GM12878 (cell line): Measurements from ENCODE around the gene PDE8B. TPM values are rescaled to one million over a fixed set of nuclear protein-coding genes. Genes with fewer than 3 reads are reported as not detected.

ENCODE experiments used
- ATAC-seq: fragments of 200-7000 bp; cut with Tn5 transposase; 3 replicates; pipeline ENCODE4 v1.9.1; 2020; ENCODE audit warnings: mild to moderate bottlenecking, moderate library complexity
- BruUV-seq: library from RNA; stranded (reverse); fragments of 400-500 nt; replicated peaks from 2 replicates; lab custom pipeline; 2021; lab: Mats Ljungman, UMichigan
- CTCF ChIA-PET: fragments of 300-600 bp; sonication (Branson Sonifier 250); formaldehyde crosslinking; extraction: SDS; loops from one replicate; lab custom pipeline; 2021; ENCODE audit warnings: inconsistent platforms; lab: Yijun Ruan, JAX
- POLR2A ChIA-PET: fragments of 350-600 bp; formaldehyde crosslinking; extraction: SDS; loops from one replicate; lab custom pipeline; 2021; ENCODE audit warnings: inconsistent platforms; lab: Charles Lee
- RAD21 ChIA-PET: fragments of 300-600 bp; sonication (Branson Sonifier 250); formaldehyde crosslinking; loops from one replicate; lab custom pipeline; 2023; ENCODE audit warnings: antibody characterized with exemption; ENCODE audit not compliant: unreplicated experiment; lab: Charles Lee
- SMC1A ChIA-PET: fragments of 300-600 bp; sonication (Branson Sonifier 250); formaldehyde crosslinking; loops from one replicate; lab custom pipeline; 2023; ENCODE audit not compliant: unreplicated experiment, uncharacterized antibody; lab: Charles Lee
- DNase-seq: peaks from one replicate; pipeline ENCODE4 v3.0.0-alpha.2; 2011; ENCODE audit warnings: low read depth, low spot score
- FAIRE-seq: peaks from 3 replicates; lab custom pipeline; 2011; peaks lifted over from hg19 to GRCh38; lab: Jason Lieb, UNC
- H2AFZ ChIP-seq: 2 replicates; pipeline ENCODE4 v1.6.0; 2011; ENCODE audit warnings: low read depth, low read length, control low read depth; ENCODE audit not compliant: control insufficient read depth
- H3K27ac ChIP-seq: 2 replicates; pipeline ENCODE4 v1.5.1; 2011; ENCODE audit warnings: control low read depth; ENCODE audit not compliant: control insufficient read depth, insufficient read depth
- H3K27me3 ChIP-seq, 2 experiments: replicated peaks in 1 of 2; 2 replicates each; pipeline versions ENCODE4 v1.6.0 to v1.6.1; 2011; ENCODE audit warnings: low read length in 1 of 2; ENCODE audit not compliant: control insufficient read depth in 2 of 2, insufficient read depth in 2 of 2
- H3K36me3 ChIP-seq, 2 experiments: 2 replicates each; pipeline ENCODE4 v1.5.1; 2011; ENCODE audit warnings: low read length in 1 of 2; ENCODE audit not compliant: control insufficient read depth in 2 of 2, insufficient read depth in 2 of 2
- H3K4me1 ChIP-seq: 2 replicates; pipeline ENCODE4 v1.6.1; 2011; ENCODE audit warnings: mild to moderate bottlenecking, low read length, moderate library complexity, mixed read lengths; ENCODE audit not compliant: control insufficient read depth, insufficient read depth
- H3K4me2 ChIP-seq: 2 replicates; pipeline ENCODE4 v1.6.0; 2011; ENCODE audit warnings: control low read depth; ENCODE audit not compliant: control insufficient read depth, insufficient read depth
- H3K4me3 ChIP-seq: fragments of 200-600 bp; sonication (generic); 2 replicates; pipeline ENCODE4 v1.5.1; 2016
- H3K79me2 ChIP-seq: 2 replicates; pipeline ENCODE4 v1.6.0; 2011; ENCODE audit warnings: low read length; ENCODE audit not compliant: control insufficient read depth, insufficient read depth
- H3K9ac ChIP-seq: 2 replicates; pipeline ENCODE4 v1.8.0; 2011; ENCODE audit warnings: low read length, control low read depth, mixed read lengths; ENCODE audit not compliant: control insufficient read depth, insufficient read depth
- H3K9me3 ChIP-seq: replicated peaks from 3 replicates; pipeline ENCODE4 v1.5.1; 2011; ENCODE audit warnings: mild to moderate bottlenecking, low read length; ENCODE audit not compliant: control insufficient read depth, insufficient read depth
- H4K20me1 ChIP-seq: 2 replicates; pipeline ENCODE4 v1.6.0; 2011; ENCODE audit not compliant: control insufficient read depth, insufficient read depth
- ASH2L ChIP-seq: fragments of 300-600, 200-600 bp; sonication (generic); IDR thresholded peaks from 2 replicates; pipeline ENCODE4 v1.6.1; 2017; ENCODE audit warnings: low read depth, mild to moderate bottlenecking, borderline replicate concordance
- IRF4 ChIP-seq: IDR thresholded peaks from 2 replicates; pipeline ENCODE4 v1.6.1; 2011; ENCODE audit warnings: low read depth, low read length
- JUND ChIP-seq: IDR thresholded peaks from 2 replicates; pipeline ENCODE4 v1.6.1; 2012; ENCODE audit warnings: low read depth, mild to moderate bottlenecking, low read length, improper control_type of control experiment, moderate library complexity
- KDM1A ChIP-seq: fragments of 200-600 bp; sonication (generic); IDR thresholded peaks from 2 replicates; pipeline ENCODE4 v1.6.1; 2016; ENCODE audit warnings: borderline replicate concordance
- MEF2A ChIP-seq: IDR thresholded peaks from 2 replicates; pipeline ENCODE4 v1.6.1; 2011; ENCODE audit warnings: low read depth, mild to moderate bottlenecking, low read length, moderate library complexity; ENCODE audit not compliant: insufficient read depth
- MTA3 ChIP-seq: IDR thresholded peaks from 2 replicates; pipeline ENCODE4 v1.6.1; 2012; ENCODE audit warnings: low read length, inconsistent platforms, borderline replicate concordance
- RB1 ChIP-seq: fragments of 450-650 bp; formaldehyde crosslinking; IDR thresholded peaks from 2 replicates; pipeline ENCODE4 v1.6.1; 2017; ENCODE audit warnings: mild to moderate bottlenecking, borderline replicate concordance
- RCOR1 ChIP-seq: conservative IDR thresholded peaks from 2 replicates; pipeline ENCODE4 v1.6.1; 2012; ENCODE audit warnings: low read depth, low read length, improper control_type of control experiment
- RFX5 ChIP-seq: IDR thresholded peaks from 2 replicates; pipeline ENCODE4 v1.6.1; 2011; ENCODE audit warnings: low read depth, low read length, improper control_type of control experiment
- SIX5 ChIP-seq: IDR thresholded peaks from 2 replicates; pipeline ENCODE4 v1.6.1; 2011; ENCODE audit warnings: mild to moderate bottlenecking, low read depth, low read length, moderate library complexity; ENCODE audit not compliant: severe bottlenecking
- SMARCA5 ChIP-seq: fragments of 450-650 bp; IDR thresholded peaks from 2 replicates; pipeline ENCODE4 v1.6.1; 2017; ENCODE audit warnings: mild to moderate bottlenecking
- YY1 ChIP-seq: IDR thresholded peaks from 2 replicates; pipeline ENCODE4 v1.6.1; 2011; ENCODE audit warnings: low read depth, mild to moderate bottlenecking, low read length
- WGBS: methylation state at CpG from one replicate; pipeline ENCODE4 v1.1.6; 2016; ENCODE audit warnings: low lambda C conversion rate; ENCODE audit not compliant: insufficient replicate concordance, insufficient coverage; ENCODE audit errors: missing lambda C conversion rate; 5-methylcytosine and 5-hydroxymethylcytosine counted together
- in situ Hi-C: fragments of 300-500 bp; cut with MboI; formaldehyde crosslinking; loops from 9 replicates; pipeline ENCODE4 v1.14.3; 2018; ENCODE audit warnings: mixed read lengths
- intact Hi-C: fragments of 100-400 bp; cut with micrococcal nuclease; formaldehyde crosslinking; loops from one replicate; pipeline ENCODE4 v1.14.2; 2022; ENCODE audit not compliant: unreplicated experiment
- polyA plus RNA-seq, 11 experiments: library from polyadenylated mRNA; depleted of rRNA in 4 of 11; unstranded in 6 of 11; stranded (reverse) in 5 of 11; fragments of >200 nt; fragmentation: Nextera tagmentation in 4 of 11; fragmentation: Illumina TruSeq in 1 of 11; extraction: Ambion mirVana in 4 of 11; extraction: Trizol in 1 of 11; gene quantifications; 1 replicate in 1 of 11; 2 replicates in 10 of 11; pipeline versions ENCODE4 v1.2.1 to v1.2.3, GENCODE V29; 2011 to 2016; ENCODE audit warnings: inconsistent platforms in 2 of 11, missing spikeins in 2 of 11, low read depth in 1 of 11
- total RNA-seq, 4 experiments: library from RNA; depleted of rRNA in 3 of 4; stranded (reverse); fragments of >200 nt in 3 of 4; fragmentation: Illumina TruSeq in 1 of 4; extraction: Trizol in 1 of 4; gene quantifications; 2 replicates each; pipeline versions ENCODE4 v1.2.1 to v1.2.3, GENCODE V29; 2013 to 2021
- TF ChIP-seq, protein P1 (sequence below): fragments of 450-650 bp; IDR thresholded peaks from 2 replicates; pipeline ENCODE4 v1.6.1; 2017; ENCODE audit warnings: low read depth, mild to moderate bottlenecking, moderate library complexity
- TF ChIP-seq, protein P2 (sequence below): fragments of 450-650 bp; IDR thresholded peaks from 2 replicates; pipeline ENCODE4 v1.6.1; 2017; ENCODE audit warnings: mild to moderate bottlenecking
- TF ChIP-seq, protein P3 (sequence below): fragments of 450-650 bp; IDR thresholded peaks from 2 replicates; pipeline ENCODE4 v1.6.1; 2018; ENCODE audit warnings: borderline replicate concordance, mild to moderate bottlenecking; ENCODE audit not compliant: partially characterized antibody
- TF ChIP-seq, protein P4 (sequence below): fragments of 150-350 bp; IDR thresholded peaks from 2 replicates; pipeline ENCODE4 v1.6.1; 2014; ENCODE audit warnings: mild to moderate bottlenecking, low read depth, low read length

Gene PDE8B
- total and polyA plus RNA-seq, 10 of the 15 experiments (the other 5 are each of a cell fraction or from before 2014, with no cell fraction given), result 0.03 to 0.44 (median 0.20) TPM; not detected in 3

DNA sequence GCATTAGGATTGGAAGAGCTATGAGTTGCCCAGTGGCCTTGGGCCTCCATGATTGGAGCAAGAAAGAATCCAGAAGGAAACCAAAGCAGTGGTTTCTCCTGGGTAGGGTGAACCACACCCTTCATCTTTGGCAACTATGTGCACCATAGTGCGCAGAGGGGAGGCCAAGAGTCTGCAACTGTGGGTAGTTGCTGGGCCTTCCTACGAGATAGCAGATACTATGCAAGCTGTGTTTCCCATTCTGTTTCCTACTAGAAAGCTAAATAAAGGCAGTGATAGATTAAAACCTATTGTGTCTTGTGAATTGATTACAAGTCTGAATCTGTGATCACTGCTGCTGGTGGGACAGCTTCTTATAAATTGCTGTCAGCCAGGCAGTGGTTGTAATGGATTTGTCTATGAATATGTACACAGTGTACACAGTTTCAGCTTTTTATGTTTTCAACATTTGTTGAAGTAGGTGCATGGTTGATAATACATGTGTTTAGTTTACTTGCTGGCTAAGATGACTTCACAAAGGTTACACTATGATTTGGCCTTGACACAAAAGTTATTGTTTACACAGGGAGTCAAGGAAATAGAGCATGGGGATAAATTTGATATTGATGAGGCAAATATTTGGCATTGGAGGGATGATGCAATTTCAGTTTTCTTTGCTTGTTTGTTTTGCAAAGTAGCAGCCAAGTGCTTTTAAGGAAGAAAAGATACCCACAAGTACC is 23.7 kb upstream of the PDE8B start (continued):
- TF ChIP-seq JUND, result no peak
- no peak for TF ChIP-seq SMARCA5
- TF ChIP-seq IRF4, result no peak
- TF ChIP-seq MTA3, result no peak
- TF ChIP-seq, protein P1, sequence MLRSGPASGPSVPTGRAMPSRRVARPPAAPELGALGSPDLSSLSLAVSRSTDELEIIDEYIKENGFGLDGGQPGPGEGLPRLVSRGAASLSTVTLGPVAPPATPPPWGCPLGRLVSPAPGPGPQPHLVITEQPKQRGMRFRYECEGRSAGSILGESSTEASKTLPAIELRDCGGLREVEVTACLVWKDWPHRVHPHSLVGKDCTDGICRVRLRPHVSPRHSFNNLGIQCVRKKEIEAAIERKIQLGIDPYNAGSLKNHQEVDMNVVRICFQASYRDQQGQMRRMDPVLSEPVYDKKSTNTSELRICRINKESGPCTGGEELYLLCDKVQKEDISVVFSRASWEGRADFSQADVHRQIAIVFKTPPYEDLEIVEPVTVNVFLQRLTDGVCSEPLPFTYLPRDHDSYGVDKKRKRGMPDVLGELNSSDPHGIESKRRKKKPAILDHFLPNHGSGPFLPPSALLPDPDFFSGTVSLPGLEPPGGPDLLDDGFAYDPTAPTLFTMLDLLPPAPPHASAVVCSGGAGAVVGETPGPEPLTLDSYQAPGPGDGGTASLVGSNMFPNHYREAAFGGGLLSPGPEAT, result no peak
- TF ChIP-seq RCOR1, result no peak
- no peak for TF ChIP-seq ASH2L

DNA sequence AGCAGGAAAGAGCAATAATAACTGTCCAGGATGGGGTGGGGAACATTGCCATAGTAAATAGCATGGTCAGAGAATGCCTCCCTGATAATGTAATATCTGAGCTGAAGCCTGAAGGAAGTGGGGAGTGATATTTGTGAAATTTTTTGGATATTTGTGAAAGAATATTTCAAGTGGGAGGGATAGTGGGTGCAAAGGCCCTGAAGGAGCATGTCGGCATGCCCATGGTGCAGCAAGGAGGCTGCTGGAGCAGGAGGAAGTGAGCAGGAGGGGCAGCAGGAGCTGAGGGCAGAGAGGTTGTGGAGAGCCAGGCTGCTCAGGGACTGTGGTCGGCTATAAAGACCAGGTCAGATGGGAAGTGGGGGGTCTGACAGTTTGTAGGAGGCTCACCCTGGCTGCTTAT is 21.1 kb upstream of the PDE8B start:
- intact Hi-C loops, result no loop called here
- BruUV-seq, result no TSS peak
- Histone ChIP-seq H3K9me3 (no peaks in the 10 kb centered on the region), H3K4me1 (no peaks in the 10 kb centered on the region), H3K27ac (no peak overlapping the region), H2AFZ (no peak overlapping the region), H3K36me3 (no peaks in the 10 kb centered on the region), H3K27me3 (peaks cover 0 to 2% of the 10 kb centered on the region in 2 experiments; a peak in 3 of 4 replicates), H3K4me3 (no peak overlapping the region), H3K9ac (no peak overlapping the region), H4K20me1 (no peaks in the 10 kb centered on the region), H3K79me2 (no peaks in the 10 kb centered on the region), H3K4me2 (no peak overlapping the region)
- ChIA-PET SMC1A (interaction anchor here (0.6 kb wide), 1 partner anchor 18 kb away, joined by 3 read pairs; no protein-coding TSS in a partner anchor), CTCF (no interaction called here), RAD21 (no interaction called here), POLR2A (no interaction called here)
- ATAC-seq, result no peak
- FAIRE-seq, result no peak
- in situ Hi-C loops, result no loop called here
- no peak for DNase-seq
- WGBS, result 50% methylated on average over 2 of the region's 2 CpGs
- TF ChIP-seq, protein P2, sequence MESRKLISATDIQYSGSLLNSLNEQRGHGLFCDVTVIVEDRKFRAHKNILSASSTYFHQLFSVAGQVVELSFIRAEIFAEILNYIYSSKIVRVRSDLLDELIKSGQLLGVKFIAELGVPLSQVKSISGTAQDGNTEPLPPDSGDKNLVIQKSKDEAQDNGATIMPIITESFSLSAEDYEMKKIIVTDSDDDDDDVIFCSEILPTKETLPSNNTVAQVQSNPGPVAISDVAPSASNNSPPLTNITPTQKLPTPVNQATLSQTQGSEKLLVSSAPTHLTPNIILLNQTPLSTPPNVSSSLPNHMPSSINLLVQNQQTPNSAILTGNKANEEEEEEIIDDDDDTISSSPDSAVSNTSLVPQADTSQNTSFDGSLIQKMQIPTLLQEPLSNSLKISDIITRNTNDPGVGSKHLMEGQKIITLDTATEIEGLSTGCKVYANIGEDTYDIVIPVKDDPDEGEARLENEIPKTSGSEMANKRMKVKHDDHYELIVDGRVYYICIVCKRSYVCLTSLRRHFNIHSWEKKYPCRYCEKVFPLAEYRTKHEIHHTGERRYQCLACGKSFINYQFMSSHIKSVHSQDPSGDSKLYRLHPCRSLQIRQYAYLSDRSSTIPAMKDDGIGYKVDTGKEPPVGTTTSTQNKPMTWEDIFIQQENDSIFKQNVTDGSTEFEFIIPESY, result no peak
- TF ChIP-seq JUND (no peak), MEF2A (no peak), RB1 (no peak), KDM1A (no peak), RFX5 (no peak), YY1 (no peak), SIX5 (no peak)
- TF ChIP-seq, protein P3, sequence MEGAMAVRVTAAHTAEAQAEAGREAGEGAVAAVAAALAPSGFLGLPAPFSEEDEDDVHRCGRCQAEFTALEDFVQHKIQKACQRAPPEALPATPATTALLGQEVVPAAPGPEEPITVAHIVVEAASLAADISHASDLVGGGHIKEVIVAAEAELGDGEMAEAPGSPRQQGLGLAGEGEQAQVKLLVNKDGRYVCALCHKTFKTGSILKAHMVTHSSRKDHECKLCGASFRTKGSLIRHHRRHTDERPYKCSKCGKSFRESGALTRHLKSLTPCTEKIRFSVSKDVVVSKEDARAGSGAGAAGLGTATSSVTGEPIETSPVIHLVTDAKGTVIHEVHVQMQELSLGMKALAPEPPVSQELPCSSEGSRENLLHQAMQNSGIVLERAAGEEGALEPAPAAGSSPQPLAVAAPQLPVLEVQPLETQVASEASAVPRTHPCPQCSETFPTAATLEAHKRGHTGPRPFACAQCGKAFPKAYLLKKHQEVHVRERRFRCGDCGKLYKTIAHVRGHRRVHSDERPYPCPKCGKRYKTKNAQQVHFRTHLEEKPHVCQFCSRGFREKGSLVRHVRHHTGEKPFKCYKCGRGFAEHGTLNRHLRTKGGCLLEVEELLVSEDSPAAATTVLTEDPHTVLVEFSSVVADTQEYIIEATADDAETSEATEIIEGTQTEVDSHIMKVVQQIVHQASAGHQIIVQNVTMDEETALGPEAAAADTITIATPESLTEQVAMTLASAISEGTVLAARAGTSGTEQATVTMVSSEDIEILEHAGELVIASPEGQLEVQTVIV, result no peak
- TF ChIP-seq, protein P4, sequence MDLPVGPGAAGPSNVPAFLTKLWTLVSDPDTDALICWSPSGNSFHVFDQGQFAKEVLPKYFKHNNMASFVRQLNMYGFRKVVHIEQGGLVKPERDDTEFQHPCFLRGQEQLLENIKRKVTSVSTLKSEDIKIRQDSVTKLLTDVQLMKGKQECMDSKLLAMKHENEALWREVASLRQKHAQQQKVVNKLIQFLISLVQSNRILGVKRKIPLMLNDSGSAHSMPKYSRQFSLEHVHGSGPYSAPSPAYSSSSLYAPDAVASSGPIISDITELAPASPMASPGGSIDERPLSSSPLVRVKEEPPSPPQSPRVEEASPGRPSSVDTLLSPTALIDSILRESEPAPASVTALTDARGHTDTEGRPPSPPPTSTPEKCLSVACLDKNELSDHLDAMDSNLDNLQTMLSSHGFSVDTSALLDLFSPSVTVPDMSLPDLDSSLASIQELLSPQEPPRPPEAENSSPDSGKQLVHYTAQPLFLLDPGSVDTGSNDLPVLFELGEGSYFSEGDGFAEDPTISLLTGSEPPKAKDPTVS, result no peak
